A549 treated with GW870086 at 1 μM for 4 hours (cell line): ENCODE results near the gene TBC1D28. TPM values are rescaled to one million over a fixed set of nuclear protein-coding genes. Genes with fewer than 3 reads are reported as not detected.

Experiments
- total RNA-seq: library from RNA; stranded (reverse); fragments of 200-300 nt; extraction: Qiagen RNA extraction; gene quantifications from 5 replicates; pipeline ENCODE4 v1.2.3, GENCODE V29; 2022; ENCODE audit warnings: low read depth

The TBC1D28 gene
- not detected in 5 replicates for total RNA-seq

GRCh38 chr17:18644291-18644690 is at the start of gene TBC1D28:
Gene TBC1D28 (minus strand): TSS chr17:18644391. CDS start chr17:18641352, 3,039 bp downstream.

GRCh38 chr17:18681767-18682571 is 37.8 kb upstream of the TBC1D28 start, which contains the start of gene FOXO3B:
Gene FOXO3B (minus strand): TSS chr17:18682314. CDS start chr17:18681651, 663 bp downstream.

Other genes starting within 250 kb of the TBC1D28 start
- not detected in 5 replicates for gene LGALS9C, start 167.6 kb downstream of the TBC1D28 start, total RNA-seq
- gene FOXO3B, start 37.9 kb upstream of the TBC1D28 start, total RNA-seq, result 3.2 to 5.4 TPM (median 3.6 TPM) in 5 replicates
- 0.90 to 2.0 TPM (median 0.97 TPM) in 5 replicates for gene FBXW10, start 99.7 kb upstream of the TBC1D28 start, total RNA-seq
- 65.5 to 71.4 TPM (median 65.8 TPM) in 5 replicates for gene TVP23B, start 136.8 kb upstream of the TBC1D28 start, total RNA-seq
- gene PRPSAP2, start 213.7 kb upstream of the TBC1D28 start, total RNA-seq, result 40.9 to 44.9 TPM (median 42.7 TPM) in 5 replicates